Vagina (tissue), 2 donors: Measurements from ENCODE around the gene WDSUB1.

Experiments used
- POLR2A ChIP-seq, 2 donors: fragments of 450-650 bp; IDR thresholded peaks; one replicate each; pipeline ENCODE4 v1.6.1; 2017; ENCODE audit warnings: antibody characterized with exemption in 2 of 2, mild to moderate bottlenecking in 2 of 2, moderate library complexity in 2 of 2
- TF ChIP-seq, protein P1 (sequence below), 3 experiments: fragments of 450-650 bp in 2 of 3; fragments of 200-600 bp in 1 of 3; sonication (generic) in 1 of 3; IDR thresholded peaks; one replicate each; pipeline ENCODE4 v1.5.1; 2017 to 2019; ENCODE audit warnings: antibody characterized with exemption in 3 of 3, mild to moderate bottlenecking in 2 of 3, moderate library complexity in 2 of 3

- TF ChIP-seq POLR2A (IDR thresholded peaks at IDR 0.05) = no peak
- TF ChIP-seq, protein P1, sequence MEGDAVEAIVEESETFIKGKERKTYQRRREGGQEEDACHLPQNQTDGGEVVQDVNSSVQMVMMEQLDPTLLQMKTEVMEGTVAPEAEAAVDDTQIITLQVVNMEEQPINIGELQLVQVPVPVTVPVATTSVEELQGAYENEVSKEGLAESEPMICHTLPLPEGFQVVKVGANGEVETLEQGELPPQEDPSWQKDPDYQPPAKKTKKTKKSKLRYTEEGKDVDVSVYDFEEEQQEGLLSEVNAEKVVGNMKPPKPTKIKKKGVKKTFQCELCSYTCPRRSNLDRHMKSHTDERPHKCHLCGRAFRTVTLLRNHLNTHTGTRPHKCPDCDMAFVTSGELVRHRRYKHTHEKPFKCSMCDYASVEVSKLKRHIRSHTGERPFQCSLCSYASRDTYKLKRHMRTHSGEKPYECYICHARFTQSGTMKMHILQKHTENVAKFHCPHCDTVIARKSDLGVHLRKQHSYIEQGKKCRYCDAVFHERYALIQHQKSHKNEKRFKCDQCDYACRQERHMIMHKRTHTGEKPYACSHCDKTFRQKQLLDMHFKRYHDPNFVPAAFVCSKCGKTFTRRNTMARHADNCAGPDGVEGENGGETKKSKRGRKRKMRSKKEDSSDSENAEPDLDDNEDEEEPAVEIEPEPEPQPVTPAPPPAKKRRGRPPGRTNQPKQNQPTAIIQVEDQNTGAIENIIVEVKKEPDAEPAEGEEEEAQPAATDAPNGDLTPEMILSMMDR (IDR thresholded peaks at IDR 0.05) = no peak
Observed at GRCh38 chr2:159285433-159285832, 1.1 kb downstream of the WDSUB1 start.
